ENCODE measurements around the gene SLC22A7.

Gene SLC22A7

GRCh38 chr6:43253401-43253800, 44.7 kb upstream of the SLC22A7 start:
- H3K9me3 ChIP-seq (ENCODE audit: insufficient read depth, low read length) = no peaks in the 10 kb centered on the region
- H3K79me2 ChIP-seq (ENCODE audit: insufficient read depth, low read length) = no peaks in the 10 kb centered on the region
- H3K36me3 ChIP-seq (ENCODE audit: low read length) = no peaks in the 10 kb centered on the region
- H3K4me3 ChIP-seq (ENCODE audit: insufficient read depth, low read length, poor library complexity, severe bottlenecking) = no peak overlapping the region
- H3K27ac ChIP-seq (ENCODE audit: low read depth, low read length) = no peak overlapping the region
- H3F3A ChIP-seq (ENCODE audit: insufficient read depth) = no peaks in the 10 kb centered on the region; the same call in 1 of the 2 replicates
- no peak overlapping the region for H2AFZ ChIP-seq (ENCODE audit: low read depth, low read length, severe bottlenecking)
- no peaks in the 10 kb centered on the region for H3K27me3 ChIP-seq (ENCODE audit: low read length)
- H4K20me1 ChIP-seq (ENCODE audit: low read depth, low read length) = no peaks in the 10 kb centered on the region
- no peak overlapping the region for H3K9ac ChIP-seq (ENCODE audit: low read length)
- H3K9me2 ChIP-seq (replicated peaks; ENCODE audit: insufficient read depth, low read length) = no peaks in the 10 kb centered on the region
- TF ChIP-seq CTCF (IDR thresholded peaks at IDR 0.05; ENCODE audit: insufficient read depth, low read length, poor library complexity, severe bottlenecking) (no peak), EZH2phosphoT487 (conservative IDR thresholded peaks at IDR 0.05; ENCODE audit: low read length) (no peak)
- H3K4me2 ChIP-seq (ENCODE audit: low read depth, low read length, poor library complexity, severe bottlenecking) = no peak overlapping the region

GRCh38 chr6:43254138-43254817, 43.8 kb upstream of the SLC22A7 start:
- Histone ChIP-seq H3K79me2 (ENCODE audit: insufficient read depth, low read length) (no peaks in the 10 kb centered on the region), H3K36me3 (ENCODE audit: low read length) (no peaks in the 10 kb centered on the region), H3K27me3 (ENCODE audit: low read length) (no peaks in the 10 kb centered on the region), H3K4me2 (ENCODE audit: low read depth, low read length, poor library complexity, severe bottlenecking) (no peak overlapping the region), H3K9ac (ENCODE audit: low read length) (no peak overlapping the region), H3K4me3 (ENCODE audit: insufficient read depth, low read length, poor library complexity, severe bottlenecking) (no peak overlapping the region), H4K20me1 (ENCODE audit: low read depth, low read length) (no peaks in the 10 kb centered on the region), H3K27ac (ENCODE audit: low read depth, low read length) (no peak overlapping the region), H3K9me3 (ENCODE audit: insufficient read depth, low read length) (no peaks in the 10 kb centered on the region), H3F3A (ENCODE audit: insufficient read depth) (no peaks in the 10 kb centered on the region; the same call in 1 of the 2 replicates), H3K9me2 (replicated peaks; ENCODE audit: insufficient read depth, low read length) (no peaks in the 10 kb centered on the region), H2AFZ (ENCODE audit: low read depth, low read length, severe bottlenecking) (no peak overlapping the region)
- TF ChIP-seq EZH2phosphoT487 (conservative IDR thresholded peaks at IDR 0.05; ENCODE audit: low read length) = no peak
- no peak for TF ChIP-seq CTCF (IDR thresholded peaks at IDR 0.05; ENCODE audit: insufficient read depth, low read length, poor library complexity, severe bottlenecking)

GRCh38 chr6:43254846-43255245, 43.2 kb upstream of the SLC22A7 start:
- Histone ChIP-seq H3F3A (ENCODE audit: insufficient read depth) (no peaks in the 10 kb centered on the region), H3K79me2 (ENCODE audit: insufficient read depth, low read length) (no peaks in the 10 kb centered on the region), H3K9me2 (replicated peaks; ENCODE audit: insufficient read depth, low read length) (no peaks in the 10 kb centered on the region), H4K20me1 (ENCODE audit: low read depth, low read length) (no peaks in the 10 kb centered on the region), H2AFZ (ENCODE audit: low read depth, low read length, severe bottlenecking) (no peak overlapping the region), H3K36me3 (ENCODE audit: low read length) (no peaks in the 10 kb centered on the region), H3K27me3 (ENCODE audit: low read length) (no peaks in the 10 kb centered on the region), H3K9me3 (ENCODE audit: insufficient read depth, low read length) (no peaks in the 10 kb centered on the region), H3K4me2 (ENCODE audit: low read depth, low read length, poor library complexity, severe bottlenecking) (no peak overlapping the region), H3K27ac (ENCODE audit: low read depth, low read length) (no peak overlapping the region), H3K9ac (ENCODE audit: low read length) (no peak overlapping the region), H3K4me3 (ENCODE audit: insufficient read depth, low read length, poor library complexity, severe bottlenecking) (no peak overlapping the region)
- no peak for TF ChIP-seq CTCF (IDR thresholded peaks at IDR 0.05; ENCODE audit: insufficient read depth, low read length, poor library complexity, severe bottlenecking)
- TF ChIP-seq EZH2phosphoT487 (conservative IDR thresholded peaks at IDR 0.05; ENCODE audit: low read length) = no peak
